M059J (cell line): ENCODE results near the gene KIF2C. TPM values are rescaled to one million over a fixed set of nuclear protein-coding genes. Genes with fewer than 3 reads are reported as not detected.

Source experiments
- DNase-seq: peaks from one replicate; pipeline ENCODE4 v3.0.0-alpha.2; 2012; ENCODE audit warnings: low read depth
- total RNA-seq: library from RNA; depleted of rRNA; stranded (reverse); fragments of >200 nt; shearing (Covaris generic); gene quantifications from 2 replicates; pipeline ENCODE4 v1.2.3, GENCODE V29; 2014

The KIF2C gene
- total RNA-seq, 1 experiment from 2014 or later, result 127 TPM

GRCh38 chr1:44775078-44775929, 35.7 kb downstream of the KIF2C start, which contains the start of gene RPS8:
TSS of gene RPS8 (plus strand) at chr1:44775540. CDS start at chr1:44775597, 57 bp downstream.
- DNase-seq, result peak; percentile 93

GRCh38 chr1:44775930-44776729, 36.5 kb downstream of the KIF2C start:
- DNase-seq, result peak; percentile 26

GRCh38 chr1:44776730-44777068, 37.1 kb downstream of the KIF2C start:
- no peak for DNase-seq

- no peak for DNase-seq
Observed at GRCh38 chr1:44777547-44777946, 37.9 kb downstream of the KIF2C start.

GRCh38 chr1:44777969-44778635, 38.5 kb downstream of the KIF2C start:
- DNase-seq, result no peak

- no peak for DNase-seq
Observed at GRCh38 chr1:44778705-44779576, 39.3 kb downstream of the KIF2C start.

- DNase-seq, result no peak
Observed at GRCh38 chr1:44780583-44781121, 41.0 kb downstream of the KIF2C start.

GRCh38 chr1:44783697-44784093, 44.1 kb downstream of the KIF2C start:
- no peak for DNase-seq

- DNase-seq, result peak; percentile 44
Observed at GRCh38 chr1:44784094-44785028, 44.7 kb downstream of the KIF2C start.

- no peak for DNase-seq
Observed at GRCh38 chr1:44785029-44785380, 45.4 kb downstream of the KIF2C start.

- DNase-seq, result no peak
Observed at GRCh38 chr1:44785501-44786137, 46.0 kb downstream of the KIF2C start.

- DNase-seq, result no peak
Observed at GRCh38 chr1:44786138-44786840, 46.7 kb downstream of the KIF2C start.

- no peak for DNase-seq
Observed at GRCh38 chr1:44786841-44787426, 47.3 kb downstream of the KIF2C start.

- DNase-seq, result no peak
Observed at GRCh38 chr1:44787506-44787905, 47.9 kb downstream of the KIF2C start.

- no peak for DNase-seq
Observed at GRCh38 chr1:44788120-44788860, 48.7 kb downstream of the KIF2C start, which contains the start of gene BEST4. TSS of gene BEST4 (minus strand) at chr1:44788170. CDS start at chr1:44787705, 465 bp downstream.

GRCh38 chr1:44790968-44791801, 51.5 kb downstream of the KIF2C start:
- no peak for DNase-seq
